Thyroid gland (tissue), 4 donors: Measurements from ENCODE around the gene SLC30A1. TPM values are rescaled to one million over a fixed set of nuclear protein-coding genes. Genes with fewer than 3 reads are reported as not detected.
"Not testable (repeated sequence)": the region's sequence is repeated elsewhere in the genome, so short reads cannot be mapped to it uniquely, and the experiment has no call there.

Experiments used
- DNase-seq, 2 donors: peaks; one replicate each; pipeline ENCODE4 v3.0.0-alpha.2; 2019
- H3K27ac ChIP-seq, 3 donors: fragments of 200-600 bp; sonication (generic); 1 replicate in 2 of 3; 2 replicates in 1 of 3; pipeline ENCODE4 v1.5.1; 2016 to 2019; ENCODE audit warnings: mild to moderate bottlenecking in 1 of 3, moderate library complexity in 1 of 3
- H3K27me3 ChIP-seq: fragments of 200-600 bp; sonication (generic); one replicate; pipeline ENCODE4 v1.5.1; 2019
- H3K36me3 ChIP-seq, 2 donors: fragments of 200-600 bp; sonication (generic); one replicate each; pipeline ENCODE4 v1.5.1; 2016 to 2019
- H3K4me1 ChIP-seq, 2 donors: fragments of 200-600 bp; sonication (generic); one replicate each; pipeline ENCODE4 v1.5.1; 2017 to 2019
- H3K4me3 ChIP-seq, 3 donors: fragments of 200-600 bp; sonication (generic); replicated peaks in 1 of 3; 1 replicate in 2 of 3; 2 replicates in 1 of 3; pipeline ENCODE4 v1.5.1; 2016; ENCODE audit warnings: mild to moderate bottlenecking in 1 of 3
- H3K9me3 ChIP-seq: fragments of 200-600 bp; sonication (generic); one replicate; pipeline ENCODE4 v1.5.1; 2017
- CTCF ChIP-seq, 6 experiments: fragments of 200-600 bp in 3 of 6; fragments of 450-650 bp in 3 of 6; sonication (generic) in 3 of 6; IDR thresholded peaks; one replicate each; pipeline ENCODE4 v1.5.1; 2016 to 2019; ENCODE audit warnings: antibody characterized with exemption in 6 of 6, mild to moderate bottlenecking in 2 of 6, inconsistent platforms in 1 of 6, moderate library complexity in 1 of 6
- POLR2A ChIP-seq, 2 donors: fragments of 450-650 bp; IDR thresholded peaks; one replicate each; pipeline ENCODE4 v1.6.1; 2017; ENCODE audit warnings: antibody characterized with exemption in 2 of 2, mild to moderate bottlenecking in 2 of 2, moderate library complexity in 1 of 2
- WGBS, 2 donors: methylation state at CpG; one replicate each; pipeline ENCODE4 v1.1.5; 2017; 5-methylcytosine and 5-hydroxymethylcytosine counted together
- intact Hi-C: fragments of 100-400 bp; cut with DNase I; formaldehyde crosslinking; loops from one replicate; pipeline ENCODE4 v1.15.1; 2023
- total RNA-seq, 4 donors: library from RNA; depleted of rRNA; stranded (reverse); fragments of >200 nt; gene quantifications; one replicate each; pipeline ENCODE4 v1.2.3, GENCODE V29; 2016

Gene SLC30A1
- total RNA-seq, 4 donors from 2014 or later, result 22.7 to 36.0 (median 32.4) TPM

GRCh38 chr1:211571998-211572397 is 7.0 kb downstream of the SLC30A1 start:
- intact Hi-C loops, result no loop called here
- H3K27me3 ChIP-seq, result no peaks in the 10 kb centered on the region
- H3K9me3 ChIP-seq, result no peaks in the 10 kb centered on the region
- H3K27ac ChIP-seq, result no peak overlapping the region
- WGBS, 2 donors, result 83 to 91% methylated on average over 2 of the region's 2 CpGs
- TF ChIP-seq POLR2A (IDR thresholded peaks at IDR 0.05) (no peak), CTCF (IDR thresholded peaks at IDR 0.05) (no peak)
- H3K4me1 ChIP-seq, result peaks cover 5 to 12% of the 10 kb centered on the region in 2 donors
- H3K4me3 ChIP-seq, result no peak overlapping the region
- DNase-seq, result no peak
- H3K36me3 ChIP-seq, result peaks cover 7 to 8% of the 10 kb centered on the region in 2 donors

- H3K36me3 ChIP-seq, H3K27me3 ChIP-seq, H3K27ac ChIP-seq, H3K9me3 ChIP-seq, intact Hi-C loops, H3K4me1 ChIP-seq, H3K4me3 ChIP-seq, DNase-seq: not testable (repeated sequence)
- WGBS, 2 donors, result 80 to 81% methylated on average over 1 of the region's 1 CpG
These were observed 8.6 kb downstream of the SLC30A1 start for GRCh38 chr1:211570378-211570777.

- intact Hi-C loops, result no loop called here
- 78 to 88% methylated on average over 5 of the region's 5 CpGs for WGBS, 2 donors
- Histone ChIP-seq H3K9me3 (no peaks in the 10 kb centered on the region), H3K27ac (no peak overlapping the region), H3K4me3 (no peak overlapping the region), H3K27me3 (no peaks in the 10 kb centered on the region), H3K4me1 (no peaks in the 10 kb centered on the region), H3K36me3 (no peaks in the 10 kb centered on the region)
- TF ChIP-seq POLR2A (IDR thresholded peaks at IDR 0.05), result no peak
- no peak for TF ChIP-seq CTCF (IDR thresholded peaks at IDR 0.05)
- DNase-seq, result no peak
These were observed 12.4 kb downstream of the SLC30A1 start for GRCh38 chr1:211566431-211567025.

GRCh38 chr1:211564084-211564483 is 14.9 kb downstream of the SLC30A1 start:
- H3K36me3 ChIP-seq, result no peaks in the 10 kb centered on the region
- intact Hi-C loops, result no loop called here
- 93 to 95% methylated on average over 3 of the region's 3 CpGs for WGBS, 2 donors

GRCh38 chr1:211559222-211560010 is 19.5 kb downstream of the SLC30A1 start:
- H3K27ac ChIP-seq, result no peak overlapping the region
- TF ChIP-seq POLR2A (IDR thresholded peaks at IDR 0.05) (no peak), CTCF (IDR thresholded peaks at IDR 0.05) (no peak)
- H3K9me3 ChIP-seq, result no peaks in the 10 kb centered on the region
- no peaks in the 10 kb centered on the region for H3K27me3 ChIP-seq
- no peak overlapping the region for H3K4me3 ChIP-seq
- intact Hi-C loops, result no loop called here
- WGBS, 2 donors, result 80 to 87% methylated on average over 9 of the region's 9 CpGs
- no peak for DNase-seq
- no peaks in the 10 kb centered on the region for H3K4me1 ChIP-seq
- H3K36me3 ChIP-seq, result no peaks in the 10 kb centered on the region

More at GRCh38 chr1:211564084-211564483, 14.9 kb downstream of the SLC30A1 start:
- Histone ChIP-seq H3K27me3 (no peaks in the 10 kb centered on the region), H3K9me3 (no peaks in the 10 kb centered on the region), H3K4me1 (no peaks in the 10 kb centered on the region), H3K27ac (no peak overlapping the region), H3K4me3 (no peak overlapping the region)
- TF ChIP-seq POLR2A (IDR thresholded peaks at IDR 0.05) (no peak), CTCF (IDR thresholded peaks at IDR 0.05) (no peak)
- no peak for DNase-seq
